ENCODE data around the gene COL27A1. TPM values are rescaled to one million over a fixed set of nuclear protein-coding genes. Genes with fewer than 3 reads are reported as not detected.

Gene COL27A1
- total RNA-seq, 1 donor from 2014 or later: 1.3 TPM

DNA sequence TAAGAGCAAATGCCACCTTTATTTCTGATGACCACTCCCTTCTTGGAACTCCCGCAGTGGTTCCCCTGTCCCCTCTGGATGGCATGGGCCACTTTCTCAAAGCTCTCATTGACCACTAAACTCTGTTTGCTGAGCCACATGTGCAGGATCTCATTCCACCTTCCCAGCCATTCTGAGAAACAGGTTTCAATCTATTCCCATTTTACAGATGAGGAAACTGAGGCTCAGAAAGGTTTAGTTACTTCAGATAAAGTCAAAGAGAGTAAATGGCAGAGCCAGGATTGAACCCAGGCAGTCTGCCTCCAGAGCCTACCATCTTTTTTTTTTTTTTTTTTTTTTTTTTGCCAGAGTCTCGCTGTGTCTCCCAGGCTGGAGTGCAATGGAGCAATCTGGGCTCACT, 24.2 kb downstream of the COL27A1 start:
- FAIRE-seq (no peak), DNase-seq (ENCODE audit: low read depth) (no peak)
- H3K36me3 ChIP-seq (ENCODE audit: control insufficient read depth, insufficient read depth, low read length): peaks cover 8% of the 10 kb centered on the region
- H3K27me3 ChIP-seq (ENCODE audit: control insufficient read depth, insufficient read depth, low read length): no peaks in the 10 kb centered on the region
- H3K4me3 ChIP-seq (ENCODE audit: low read depth, low read length): no peak overlapping the region
- TF ChIP-seq, protein P1, sequence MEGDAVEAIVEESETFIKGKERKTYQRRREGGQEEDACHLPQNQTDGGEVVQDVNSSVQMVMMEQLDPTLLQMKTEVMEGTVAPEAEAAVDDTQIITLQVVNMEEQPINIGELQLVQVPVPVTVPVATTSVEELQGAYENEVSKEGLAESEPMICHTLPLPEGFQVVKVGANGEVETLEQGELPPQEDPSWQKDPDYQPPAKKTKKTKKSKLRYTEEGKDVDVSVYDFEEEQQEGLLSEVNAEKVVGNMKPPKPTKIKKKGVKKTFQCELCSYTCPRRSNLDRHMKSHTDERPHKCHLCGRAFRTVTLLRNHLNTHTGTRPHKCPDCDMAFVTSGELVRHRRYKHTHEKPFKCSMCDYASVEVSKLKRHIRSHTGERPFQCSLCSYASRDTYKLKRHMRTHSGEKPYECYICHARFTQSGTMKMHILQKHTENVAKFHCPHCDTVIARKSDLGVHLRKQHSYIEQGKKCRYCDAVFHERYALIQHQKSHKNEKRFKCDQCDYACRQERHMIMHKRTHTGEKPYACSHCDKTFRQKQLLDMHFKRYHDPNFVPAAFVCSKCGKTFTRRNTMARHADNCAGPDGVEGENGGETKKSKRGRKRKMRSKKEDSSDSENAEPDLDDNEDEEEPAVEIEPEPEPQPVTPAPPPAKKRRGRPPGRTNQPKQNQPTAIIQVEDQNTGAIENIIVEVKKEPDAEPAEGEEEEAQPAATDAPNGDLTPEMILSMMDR (IDR thresholded peaks at IDR 0.05; ENCODE audit: insufficient read depth, low read length, severe bottlenecking): no peak

DNA sequence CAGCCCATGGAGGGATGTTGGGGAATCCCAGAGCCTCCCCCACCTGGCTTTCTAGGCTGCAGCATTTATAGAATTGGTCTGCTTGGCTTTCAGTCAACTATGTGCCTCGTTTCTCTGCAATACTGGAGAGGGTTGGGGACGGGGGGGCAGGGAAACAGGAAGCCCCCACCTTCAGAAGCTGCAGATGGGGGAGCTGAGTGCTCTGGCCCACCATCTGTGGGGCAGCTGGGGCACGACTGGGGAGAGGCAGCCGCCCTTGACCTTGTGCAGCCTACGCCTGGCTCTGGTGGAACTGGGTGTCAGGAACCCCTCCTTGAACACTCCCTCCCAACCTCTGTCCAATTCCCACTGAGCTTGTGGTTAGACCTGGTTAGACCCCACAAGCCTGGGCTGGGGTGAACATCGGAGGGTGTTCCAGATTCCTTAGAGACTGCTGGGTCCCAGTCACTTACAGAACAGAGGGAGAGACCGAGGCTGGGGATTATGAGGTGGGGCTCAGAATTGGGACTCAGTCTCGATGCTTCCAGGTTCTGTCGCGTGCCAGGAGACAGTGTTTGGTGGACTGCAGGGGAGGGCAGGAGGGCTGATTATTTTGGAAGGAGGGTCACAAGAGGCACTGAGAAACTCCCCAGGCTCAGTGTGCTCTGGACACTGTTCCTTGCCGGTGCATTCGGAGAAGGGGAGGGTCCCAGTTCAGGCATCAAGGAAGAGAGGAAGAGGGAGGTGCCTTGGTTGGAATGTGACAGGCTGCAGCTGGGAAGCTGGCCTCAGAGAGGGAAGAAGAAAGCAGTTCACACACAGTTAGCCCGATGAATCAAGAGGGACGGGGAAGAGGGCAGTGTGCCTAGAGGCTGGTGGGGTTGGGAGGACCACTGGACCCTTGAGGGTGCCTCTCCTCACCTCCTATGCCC, 25.6 kb downstream of the COL27A1 start:
- Histone ChIP-seq H3K27me3 (ENCODE audit: control insufficient read depth, insufficient read depth, low read length) (no peaks in the 10 kb centered on the region), H3K4me3 (ENCODE audit: low read depth, low read length) (no peak overlapping the region), H3K36me3 (ENCODE audit: control insufficient read depth, insufficient read depth, low read length) (peaks cover 8% of the 10 kb centered on the region)
- no peak for FAIRE-seq
- no peak for DNase-seq (ENCODE audit: low read depth)
- TF ChIP-seq, protein P1 (IDR thresholded peaks at IDR 0.05; ENCODE audit: insufficient read depth, low read length, severe bottlenecking): no peak

GRCh38 chr9:114181607-114182409, 26.5 kb downstream of the COL27A1 start:
- Histone ChIP-seq H3K27me3 (ENCODE audit: control insufficient read depth, insufficient read depth, low read length) (no peaks in the 10 kb centered on the region), H3K36me3 (ENCODE audit: control insufficient read depth, insufficient read depth, low read length) (peaks cover 8% of the 10 kb centered on the region), H3K4me3 (ENCODE audit: low read depth, low read length) (no peak overlapping the region)
- DNase-seq (ENCODE audit: low read depth): no peak
- FAIRE-seq: no peak
- TF ChIP-seq, protein P1 (IDR thresholded peaks at IDR 0.05; ENCODE audit: insufficient read depth, low read length, severe bottlenecking): no peak

DNA sequence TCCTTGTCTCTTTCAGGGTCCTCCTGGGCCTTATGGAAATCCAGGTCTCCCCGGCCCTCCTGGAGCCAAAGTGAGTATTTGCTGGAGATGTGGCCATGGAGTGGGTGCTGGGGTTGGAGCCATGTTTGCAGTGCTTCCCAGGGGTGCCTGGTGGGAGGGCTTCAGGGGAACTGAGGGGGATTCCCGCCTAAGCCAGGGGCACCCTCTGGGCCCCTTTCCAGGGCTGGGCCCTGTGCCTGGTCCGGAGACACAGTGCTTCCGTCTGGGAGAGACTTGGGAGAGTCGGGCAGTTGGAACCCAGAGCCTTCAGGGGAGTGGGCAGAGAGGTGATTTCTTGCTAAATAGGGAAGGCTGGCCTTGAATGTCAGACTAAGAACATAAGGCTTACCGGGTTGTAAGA, 27.7 kb downstream of the COL27A1 start:
- TF ChIP-seq, protein P1 (IDR thresholded peaks at IDR 0.05; ENCODE audit: insufficient read depth, low read length, severe bottlenecking): no peak
- no peak overlapping the region for H3K4me3 ChIP-seq (ENCODE audit: low read depth, low read length)
- no peak for DNase-seq (ENCODE audit: low read depth)
- FAIRE-seq: no peak
- H3K27me3 ChIP-seq (ENCODE audit: control insufficient read depth, insufficient read depth, low read length): no peaks in the 10 kb centered on the region
- peaks cover 12% of the 10 kb centered on the region for H3K36me3 ChIP-seq (ENCODE audit: control insufficient read depth, insufficient read depth, low read length)

- Histone ChIP-seq H3K27me3 (ENCODE audit: control insufficient read depth, insufficient read depth, low read length) (no peaks in the 10 kb centered on the region), H3K4me3 (ENCODE audit: low read depth, low read length) (no peak overlapping the region), H3K36me3 (ENCODE audit: control insufficient read depth, insufficient read depth, low read length) (peaks cover 10% of the 10 kb centered on the region)
- TF ChIP-seq, protein P1 (IDR thresholded peaks at IDR 0.05; ENCODE audit: insufficient read depth, low read length, severe bottlenecking): no peak
- DNase-seq (ENCODE audit: low read depth): no peak
- FAIRE-seq: no peak
Observed at GRCh38 chr9:114184071-114184470, 28.7 kb downstream of the COL27A1 start.
